HG03039 (cell line): ENCODE results near the gene SAMM50.

Source experiments
- ATAC-seq: cut with Tn5 transposase; IDR thresholded peaks from one replicate; pipeline ENCODE4 v1.9.1; 2021; ENCODE audit warnings: mild to moderate bottlenecking, moderate library complexity; ENCODE audit not compliant: unreplicated experiment

Gene SAMM50

DNA sequence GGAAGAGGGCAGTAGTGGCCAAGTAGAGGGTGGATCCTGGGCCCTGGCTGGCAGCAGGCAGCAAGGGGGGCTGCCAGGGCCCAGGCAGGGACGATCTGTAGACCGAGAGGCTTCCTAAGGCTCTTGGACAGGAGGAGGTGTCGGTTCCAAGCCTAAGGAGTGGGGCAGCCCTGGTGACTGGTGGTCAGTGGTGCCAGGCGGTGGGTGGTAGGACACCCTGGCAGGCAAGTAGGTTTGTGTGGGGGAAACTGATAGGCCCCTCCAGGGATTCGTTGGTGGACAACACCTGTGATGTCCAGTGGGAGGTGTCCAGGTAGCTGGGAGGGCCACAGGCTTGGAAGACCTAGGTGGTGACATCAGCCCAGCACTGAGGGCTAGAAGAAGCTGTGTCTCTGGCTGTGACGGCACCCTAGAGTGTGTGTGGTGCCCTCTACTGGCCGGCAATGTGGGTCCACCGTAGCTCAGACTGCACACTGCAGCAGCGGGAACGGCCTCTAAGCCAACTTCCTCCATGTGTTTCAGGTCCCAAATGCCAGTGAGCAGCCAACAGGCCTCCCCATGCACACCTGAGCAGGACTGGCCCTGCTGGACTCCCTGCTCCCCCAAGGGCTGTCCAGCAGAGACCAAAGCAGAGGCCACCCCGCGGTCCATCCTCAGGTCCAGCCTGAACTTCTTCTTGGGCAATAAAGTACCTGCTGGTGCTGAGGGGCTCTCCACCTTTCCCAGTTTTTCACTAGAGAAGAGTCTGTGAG, 9.4 kb upstream of the SAMM50 start:
- no peak for ATAC-seq

DNA sequence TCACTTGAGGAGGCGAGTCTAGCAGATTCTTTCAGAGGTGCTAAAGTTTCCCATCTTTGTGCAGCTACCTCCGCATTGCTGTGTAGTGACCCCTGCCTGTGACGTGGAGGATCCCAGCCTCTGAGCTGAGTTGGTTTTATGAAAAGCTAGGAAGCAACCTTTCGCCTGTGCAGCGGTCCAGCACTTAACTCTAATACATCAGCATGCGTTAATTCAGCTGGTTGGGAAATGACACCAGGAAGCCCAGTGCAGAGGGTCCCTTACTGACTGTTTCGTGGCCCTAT, 8.9 kb upstream of the SAMM50 start:
- no peak for ATAC-seq

DNA sequence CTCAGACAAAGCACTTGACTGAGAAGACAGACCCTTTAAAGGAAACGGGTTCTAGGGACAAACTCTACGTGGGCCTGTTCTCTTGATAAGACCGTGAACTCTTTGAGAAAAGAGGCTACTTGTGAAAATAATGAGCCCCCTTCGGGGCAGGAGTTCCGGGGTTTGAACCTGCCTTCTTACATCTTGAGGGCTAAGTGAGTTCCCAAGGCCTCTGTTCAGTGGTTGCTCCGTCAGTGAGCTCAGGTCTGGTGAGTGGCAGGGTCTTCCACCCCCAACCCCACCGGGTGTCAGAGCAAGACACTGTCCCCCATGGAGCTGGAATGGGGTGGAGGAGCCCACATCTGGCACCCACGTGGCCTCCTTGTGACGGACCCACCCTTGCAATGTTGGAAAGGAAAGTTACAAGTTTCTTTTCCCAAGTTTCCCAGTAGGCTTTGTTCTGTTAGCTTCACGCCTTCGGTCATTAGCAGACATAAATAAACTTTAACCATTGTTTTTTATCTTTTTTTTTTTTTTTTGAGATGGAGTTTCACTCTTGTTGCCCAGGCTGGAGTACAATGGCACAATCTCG, 6.3 kb upstream of the SAMM50 start:
- ATAC-seq, result no peak

- no peak for ATAC-seq
Observed at GRCh38 chr22:43951391-43951790, 3.9 kb upstream of the SAMM50 start.

DNA sequence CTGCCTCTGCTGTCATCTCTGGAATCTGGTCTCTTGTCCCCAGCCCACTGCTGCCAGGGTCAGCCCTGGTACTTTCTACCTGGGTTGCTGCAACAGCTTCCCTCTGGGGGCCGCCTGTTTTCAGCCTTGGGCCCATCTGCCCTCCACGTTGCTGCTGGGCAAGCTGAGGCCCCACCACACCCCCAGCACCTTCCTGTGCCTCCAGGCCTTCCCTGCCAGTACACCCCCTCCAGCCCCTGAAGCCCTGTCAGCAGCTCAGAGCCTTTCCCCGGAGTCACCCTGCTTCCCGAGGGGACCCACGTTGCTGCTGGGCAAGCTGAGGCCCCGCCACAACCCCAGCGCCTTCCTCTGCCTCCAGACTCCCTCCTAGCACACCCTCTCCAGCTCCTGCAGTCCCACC, 3.3 kb upstream of the SAMM50 start:
- no peak for ATAC-seq

GRCh38 chr22:43953988-43954785, 1.1 kb upstream of the SAMM50 start:
- ATAC-seq, result no peak

- no peak for ATAC-seq
Observed at GRCh38 chr22:43955883-43956782, 891 bp downstream of the SAMM50 start.

DNA sequence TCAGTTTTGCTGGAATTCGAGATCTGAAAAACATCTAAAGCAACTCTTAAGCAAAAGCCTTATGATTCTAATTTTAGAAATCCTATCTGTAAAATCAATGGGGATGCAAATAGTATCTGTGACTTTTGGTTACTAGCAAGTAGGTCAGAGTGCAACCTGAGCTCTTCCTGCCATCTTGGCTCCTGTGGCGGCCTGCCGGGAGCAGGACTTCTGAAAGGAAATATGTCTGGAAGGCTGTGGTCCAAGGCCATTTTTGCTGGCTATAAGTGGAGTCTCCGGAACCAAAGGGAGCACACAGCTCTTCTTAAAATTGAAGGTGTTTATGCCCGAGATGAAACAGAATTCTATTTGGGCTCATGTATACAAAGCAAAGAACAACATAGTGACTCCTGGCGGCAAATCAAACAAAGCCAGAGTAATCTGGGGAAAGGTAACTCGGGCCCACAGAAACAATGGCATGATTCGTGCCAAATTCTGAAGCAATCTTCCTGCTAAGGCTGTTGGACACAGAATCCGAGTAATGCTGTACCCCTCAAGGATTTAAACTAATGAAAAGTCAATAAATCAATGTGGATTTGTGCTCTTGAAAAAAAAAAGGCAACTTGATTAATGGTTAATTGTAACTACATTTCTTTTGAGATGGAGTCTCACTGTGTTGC, 1.7 kb downstream of the SAMM50 start:
- no peak for ATAC-seq

DNA sequence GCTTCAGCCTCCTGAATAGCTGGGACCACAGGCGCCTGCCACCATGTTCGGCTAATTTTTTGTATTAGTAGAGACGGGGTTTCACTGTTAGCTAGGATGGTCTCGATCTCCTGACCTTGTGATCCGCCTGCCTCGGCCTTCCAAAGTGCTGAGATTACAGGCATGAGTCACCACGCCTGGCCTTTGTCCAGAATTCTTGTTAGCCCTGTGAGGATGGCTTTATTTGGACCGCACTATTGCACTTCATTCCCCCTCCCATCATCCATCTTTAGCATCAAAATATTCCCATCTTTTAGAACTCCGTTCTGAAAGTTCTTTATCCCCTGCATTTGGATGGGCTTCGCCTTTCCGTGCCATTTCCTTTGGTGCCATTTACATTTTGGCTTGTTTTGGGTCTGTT, 2.6 kb downstream of the SAMM50 start:
- ATAC-seq, result no peak

DNA sequence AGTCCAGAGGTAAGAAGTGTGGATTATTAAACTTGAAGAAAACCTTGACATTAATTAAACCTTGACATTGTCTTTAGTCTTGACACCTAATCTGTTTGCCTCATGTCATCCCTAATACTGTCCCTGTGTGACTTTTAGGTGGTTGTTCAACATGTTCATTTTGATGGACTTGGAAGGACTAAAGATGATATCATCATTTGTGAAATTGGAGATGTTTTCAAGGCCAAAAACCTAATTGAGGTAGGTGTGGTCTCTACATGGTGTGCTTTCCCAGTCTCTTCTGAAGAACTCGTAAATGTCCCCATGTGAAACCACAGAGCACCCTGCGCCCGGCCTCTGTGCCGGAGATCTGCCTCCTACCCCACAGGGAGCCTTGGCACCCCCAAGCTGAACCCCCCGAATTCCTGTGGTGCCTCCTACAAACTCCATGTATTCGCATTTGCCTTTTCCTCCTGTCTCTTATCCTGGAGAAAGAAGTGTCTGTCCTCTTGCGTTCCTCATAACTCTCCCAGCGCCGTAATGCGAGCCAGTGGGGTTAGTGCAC, 9.1 kb downstream of the SAMM50 start:
- no peak for ATAC-seq

- ATAC-seq, result no peak
Observed at GRCh38 chr22:43967069-43967468, 11.8 kb downstream of the SAMM50 start.

DNA sequence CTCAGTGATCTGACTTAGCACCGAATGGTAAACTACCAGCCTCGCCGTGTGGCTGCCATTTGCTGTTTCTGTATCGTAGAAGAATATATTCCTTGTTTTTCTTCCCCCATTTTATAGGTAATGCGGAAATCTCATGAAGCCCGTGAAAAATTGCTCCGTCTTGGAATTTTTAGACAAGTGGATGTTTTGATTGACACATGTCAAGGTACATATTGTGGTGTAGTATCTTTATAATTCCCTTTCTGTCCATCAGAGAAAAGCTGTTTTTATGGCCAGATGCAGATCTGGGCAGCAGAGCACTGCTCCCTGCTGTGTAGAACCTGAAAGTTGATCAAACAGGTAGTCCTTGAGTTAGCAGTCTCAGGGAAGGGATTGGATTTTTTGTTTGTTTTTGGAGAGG, 13.4 kb downstream of the SAMM50 start:
- no peak for ATAC-seq

GRCh38 chr22:43969021-43969878, 14.0 kb downstream of the SAMM50 start:
- ATAC-seq, result no peak

- ATAC-seq, result no peak
Observed at GRCh38 chr22:43969989-43970755, 14.9 kb downstream of the SAMM50 start.

DNA sequence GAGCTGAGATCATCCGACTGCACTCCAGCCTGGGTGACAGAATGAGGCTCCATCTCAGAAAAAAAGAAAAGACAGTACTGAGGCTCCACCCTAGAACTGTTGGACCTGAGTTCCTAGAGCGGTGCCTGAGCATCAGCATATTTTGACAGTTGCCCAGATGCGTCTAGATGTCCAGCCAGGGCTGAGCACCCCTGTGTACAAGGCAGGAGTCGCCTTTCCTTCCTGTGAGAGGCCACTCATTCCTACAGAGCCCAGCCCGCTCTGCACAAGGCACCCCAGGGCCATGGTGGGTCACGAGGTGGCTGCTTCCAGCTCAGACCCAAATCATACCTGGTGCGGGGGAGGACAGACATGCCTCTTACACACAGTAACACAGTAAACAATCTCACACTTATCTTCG, 15.9 kb downstream of the SAMM50 start:
- ATAC-seq, result no peak

DNA sequence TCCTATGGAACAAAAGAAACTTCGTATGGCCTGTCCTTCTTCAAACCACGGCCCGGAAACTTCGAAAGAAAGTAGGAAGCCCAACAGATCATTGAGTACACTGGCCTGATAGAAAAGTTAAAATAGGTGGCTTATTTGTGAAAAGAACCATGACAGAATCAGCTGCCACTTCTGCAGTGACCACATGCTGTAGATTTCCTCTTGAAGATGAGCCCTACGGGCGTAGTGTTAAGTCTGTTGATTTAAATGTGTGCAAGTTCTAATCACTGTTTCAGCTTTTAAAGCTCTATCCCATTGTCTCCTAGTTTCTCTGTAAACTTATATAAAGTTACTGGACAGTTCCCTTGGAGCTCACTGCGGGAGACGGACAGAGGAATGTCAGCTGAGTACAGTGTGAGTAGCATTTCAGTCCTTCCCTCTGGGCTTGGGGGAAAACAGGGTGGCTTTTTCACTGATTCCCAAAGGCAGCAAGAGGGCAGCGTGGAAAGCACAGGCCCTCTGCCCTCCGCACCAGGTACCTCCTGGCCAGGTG, 17.8 kb downstream of the SAMM50 start:
- no peak for ATAC-seq

DNA sequence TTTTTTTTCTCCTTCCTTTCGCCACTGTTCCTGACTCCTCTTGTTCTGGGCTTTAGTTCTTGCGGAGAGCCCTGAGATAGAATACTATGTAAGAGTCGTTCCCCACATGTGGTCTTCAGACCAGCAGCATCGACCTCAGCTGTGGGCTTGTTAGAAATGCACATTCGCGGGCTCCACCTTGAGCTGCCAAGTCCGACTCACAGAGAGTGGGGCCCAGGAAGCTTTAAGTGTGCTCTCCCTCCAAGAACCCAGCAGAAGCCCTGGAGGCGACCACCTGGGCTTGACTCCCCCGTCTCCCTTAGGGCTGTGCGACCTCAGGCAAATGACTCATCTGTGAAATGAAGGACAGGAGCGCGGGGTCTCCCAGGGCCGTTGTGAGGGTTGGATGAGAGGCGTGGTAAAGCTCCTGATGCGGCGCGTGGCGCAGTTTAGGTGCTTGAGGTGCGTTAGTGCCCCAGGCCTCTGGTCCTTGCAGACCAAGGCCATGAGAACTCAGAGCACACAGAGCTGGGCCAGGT, 18.8 kb downstream of the SAMM50 start:
- no peak for ATAC-seq

DNA sequence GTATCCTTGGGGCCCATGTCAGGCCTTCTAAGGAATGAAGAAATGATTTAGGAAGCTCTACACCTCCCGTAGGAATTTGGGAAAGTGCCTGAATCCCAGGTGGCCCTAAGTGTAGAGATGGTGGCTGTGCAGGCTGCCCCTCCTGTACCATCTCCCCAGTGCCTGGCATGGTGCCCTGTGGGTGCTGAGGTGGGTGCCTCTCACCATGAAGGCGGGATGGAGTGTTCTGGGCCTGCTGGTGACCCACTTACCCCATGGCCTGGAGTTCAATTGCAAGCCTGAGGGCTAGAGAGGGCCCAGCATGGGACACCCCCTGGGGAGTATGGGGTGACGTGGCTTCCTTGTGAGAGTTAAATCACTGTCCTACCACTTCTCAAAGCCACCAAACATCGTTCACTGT, 19.8 kb downstream of the SAMM50 start:
- ATAC-seq, result no peak
